Measurements from ENCODE around the gene ENDOV. TPM values are rescaled to one million over a fixed set of nuclear protein-coding genes. Genes with fewer than 3 reads are reported as not detected.
A peak's percentile ranks its signal among the peaks of the same experiment; 100 is the strongest.

ENDOV gene
- total RNA-seq, 1 donor = 17.8 TPM

DNA sequence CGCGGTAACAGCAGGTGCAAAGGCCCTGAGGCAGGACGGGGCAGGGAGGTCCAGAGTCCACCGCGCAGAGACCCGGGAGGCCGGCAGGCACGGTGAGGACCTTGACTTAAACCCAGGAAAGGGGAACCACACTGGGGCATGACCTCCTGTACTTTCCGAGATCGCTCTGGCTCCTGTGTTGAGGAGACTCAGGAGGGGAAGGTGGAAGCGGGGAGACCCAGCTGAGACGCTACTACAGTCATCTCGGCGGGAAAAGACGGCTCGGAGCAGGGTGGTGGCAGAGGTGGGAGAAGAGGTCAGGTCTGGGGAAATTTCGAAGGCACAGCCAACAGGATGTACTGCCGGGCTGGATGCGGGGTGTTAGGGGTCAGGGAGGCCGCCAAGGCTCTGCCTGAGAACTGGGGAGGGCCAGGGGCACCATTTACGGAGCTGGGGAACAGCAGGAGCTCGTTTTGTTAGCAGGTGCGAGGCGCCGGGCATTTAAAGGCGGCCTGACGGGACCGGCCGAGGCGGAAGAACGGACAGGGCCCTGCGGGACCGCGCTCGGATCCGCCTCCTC lies 39.1 kb downstream of the ENDOV start:
- TF ChIP-seq, protein P1, sequence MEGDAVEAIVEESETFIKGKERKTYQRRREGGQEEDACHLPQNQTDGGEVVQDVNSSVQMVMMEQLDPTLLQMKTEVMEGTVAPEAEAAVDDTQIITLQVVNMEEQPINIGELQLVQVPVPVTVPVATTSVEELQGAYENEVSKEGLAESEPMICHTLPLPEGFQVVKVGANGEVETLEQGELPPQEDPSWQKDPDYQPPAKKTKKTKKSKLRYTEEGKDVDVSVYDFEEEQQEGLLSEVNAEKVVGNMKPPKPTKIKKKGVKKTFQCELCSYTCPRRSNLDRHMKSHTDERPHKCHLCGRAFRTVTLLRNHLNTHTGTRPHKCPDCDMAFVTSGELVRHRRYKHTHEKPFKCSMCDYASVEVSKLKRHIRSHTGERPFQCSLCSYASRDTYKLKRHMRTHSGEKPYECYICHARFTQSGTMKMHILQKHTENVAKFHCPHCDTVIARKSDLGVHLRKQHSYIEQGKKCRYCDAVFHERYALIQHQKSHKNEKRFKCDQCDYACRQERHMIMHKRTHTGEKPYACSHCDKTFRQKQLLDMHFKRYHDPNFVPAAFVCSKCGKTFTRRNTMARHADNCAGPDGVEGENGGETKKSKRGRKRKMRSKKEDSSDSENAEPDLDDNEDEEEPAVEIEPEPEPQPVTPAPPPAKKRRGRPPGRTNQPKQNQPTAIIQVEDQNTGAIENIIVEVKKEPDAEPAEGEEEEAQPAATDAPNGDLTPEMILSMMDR (IDR thresholded peaks at IDR 0.05; ENCODE audit: insufficient read depth, low read length) = no peak
- DNase-seq (ENCODE audit: low read depth) = peak; percentile 3
- peak overlapping the region; percentile 83 for H3K4me3 ChIP-seq (ENCODE audit: low read depth, low read length)

GRCh38 chr17:80454557-80455335 lies 39.8 kb downstream of the ENDOV start:
- peak; percentile 95 for DNase-seq (ENCODE audit: low read depth)
- TF ChIP-seq, protein P1 (IDR thresholded peaks at IDR 0.05; ENCODE audit: insufficient read depth, low read length) = no peak

GRCh38 chr17:80455336-80455710 lies 40.4 kb downstream of the ENDOV start:
- TF ChIP-seq, protein P1 (IDR thresholded peaks at IDR 0.05; ENCODE audit: insufficient read depth, low read length) = no peak
- H3K4me3 ChIP-seq (ENCODE audit: low read depth, low read length) = peak overlapping the region; percentile 83
- no peak for DNase-seq (ENCODE audit: low read depth)

More at GRCh38 chr17:80454557-80455335, 39.8 kb downstream of the ENDOV start:
- peak overlapping the region; percentile 83 for H3K4me3 ChIP-seq (ENCODE audit: low read depth, low read length)

- no peak overlapping the region for H3K4me3 ChIP-seq (ENCODE audit: low read depth, low read length)
- TF ChIP-seq, protein P1 (IDR thresholded peaks at IDR 0.05; ENCODE audit: insufficient read depth, low read length) = no peak
- DNase-seq (ENCODE audit: low read depth) = no peak
Measured at GRCh38 chr17:80455784-80456183, 40.8 kb downstream of the ENDOV start.

GRCh38 chr17:80456465-80457235 lies 41.7 kb downstream of the ENDOV start:
- DNase-seq (ENCODE audit: low read depth) = peak; percentile 24
- H3K4me3 ChIP-seq (ENCODE audit: low read depth, low read length) = no peak overlapping the region
- TF ChIP-seq, protein P1 (IDR thresholded peaks at IDR 0.05; ENCODE audit: insufficient read depth, low read length) = no peak

- no peak for DNase-seq (ENCODE audit: low read depth)
- TF ChIP-seq, protein P1 (IDR thresholded peaks at IDR 0.05; ENCODE audit: insufficient read depth, low read length) = no peak
- H3K4me3 ChIP-seq (ENCODE audit: low read depth, low read length) = no peak overlapping the region
Measured at GRCh38 chr17:80457236-80457856, 42.4 kb downstream of the ENDOV start.
